Hepatocyte (in vitro differentiated cells): Measurements from ENCODE around the gene FUT1.

Source experiments
- CTCF ChIP-seq: fragments of 200-600 bp; sonication (generic); IDR thresholded peaks from 2 replicates; pipeline ENCODE4 v1.5.1; 2016; ENCODE audit warnings: antibody characterized with exemption, mild to moderate bottlenecking; ENCODE audit not compliant: poor library complexity
- EZH2 ChIP-seq: fragments of 200-600 bp; sonication (generic); IDR thresholded peaks from 2 replicates; pipeline ENCODE4 v1.6.1; 2016; ENCODE audit warnings: antibody characterized with exemption, mild to moderate bottlenecking, borderline replicate concordance
- EZH2phosphoT487 ChIP-seq: fragments of 200-600 bp; sonication (generic); IDR thresholded peaks from one replicate; pipeline ENCODE4 v1.6.1; 2018; ENCODE audit warnings: antibody characterized with exemption, mild to moderate bottlenecking, low read depth, moderate library complexity; ENCODE audit not compliant: unreplicated experiment, severe bottlenecking

DNA sequence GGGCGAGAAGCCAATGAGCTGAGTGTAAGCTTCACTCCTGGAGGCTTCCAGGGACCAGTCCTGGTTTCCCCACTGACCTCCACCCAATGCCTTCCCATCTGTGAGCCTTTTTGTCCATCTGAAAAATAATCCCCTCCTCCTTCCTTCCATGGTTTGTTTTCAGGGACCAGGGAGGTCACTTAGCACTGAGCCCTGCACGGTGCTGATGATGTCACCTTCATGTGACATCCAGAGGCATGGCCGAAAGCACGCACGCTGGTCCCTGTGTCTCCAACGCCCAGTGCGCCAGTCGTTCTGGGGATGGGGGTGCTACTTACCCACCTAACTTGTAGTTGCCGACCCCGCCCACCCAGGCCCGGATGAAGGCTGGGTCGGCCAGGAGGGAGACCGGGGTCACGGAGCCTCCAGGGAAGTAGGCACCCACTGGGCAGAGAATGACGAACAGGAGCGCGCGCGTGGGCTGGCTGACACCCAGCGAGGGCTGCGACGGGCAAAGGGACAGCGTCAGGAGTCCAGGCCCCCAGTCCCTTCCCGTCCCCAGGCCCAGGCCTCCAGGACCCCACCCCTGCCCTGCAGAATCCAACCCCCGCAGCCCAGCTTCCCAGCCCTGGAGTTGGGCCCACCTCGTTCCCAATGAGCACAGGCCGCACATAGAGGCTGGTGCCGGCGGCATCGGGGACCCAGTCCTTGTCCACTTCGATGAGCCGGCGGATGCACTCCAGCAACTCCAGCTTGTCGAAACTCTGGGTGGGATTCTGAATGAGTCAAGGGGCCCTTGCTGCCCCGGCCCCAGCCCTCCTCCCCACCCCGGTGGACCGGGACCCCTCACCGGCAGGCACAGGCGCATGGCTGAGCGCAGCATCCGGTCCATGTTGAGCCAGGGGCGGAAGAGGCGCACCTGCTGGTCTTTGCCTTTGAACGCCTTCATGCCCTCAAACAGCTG lies 47.2 kb upstream of the FUT1 start:
- TF ChIP-seq CTCF (no peak), EZH2 (no peak), EZH2phosphoT487 (no peak)
